SK-N-SH (cell line): ENCODE results near the gene TMEM97. TPM values are rescaled to one million over a fixed set of nuclear protein-coding genes. Genes with fewer than 3 reads are reported as not detected.

ENCODE experiments used
- CTCF ChIA-PET: fragments of 300-600, 350-600 bp; formaldehyde crosslinking; extraction: SDS; loops from one replicate; lab custom pipeline; 2021; lab: Yijun Ruan, JAX
- POLR2A ChIA-PET: fragments of 350-600 bp; sonication (Branson Sonifier 250); formaldehyde crosslinking; extraction: SDS; loops from one replicate; lab custom pipeline; 2020; ENCODE audit warnings: antibody characterized with exemption, inconsistent platforms; lab: Yijun Ruan, JAX
- DNase-seq: peaks from one replicate; pipeline ENCODE4 v3.0.0; 2012
- H2AFZ ChIP-seq: fragments of 200-600 bp; sonication (generic); 2 replicates; pipeline ENCODE4 v1.8.1; 2016; ENCODE audit warnings: antibody characterized with exemption, mild to moderate bottlenecking, low read depth
- H3F3A ChIP-seq: fragments of 200-600 bp; sonication (generic); replicated peaks from 2 replicates; pipeline ENCODE3; 2016; ENCODE audit warnings: antibody characterized with exemption, mild to moderate bottlenecking; ENCODE audit not compliant: insufficient read depth
- H3K27ac ChIP-seq, 2 experiments: fragments of 200-500 bp in 1 of 2; fragments of 200-600 bp in 1 of 2; sonication (Bioruptor generic) in 1 of 2; sonication (generic), shearing (Covaris generic) in 1 of 2; 2 replicates each; pipeline versions ENCODE4 v1.5.1 to v1.6.1; 2014 to 2016; ENCODE audit warnings: low read depth in 2 of 2, inconsistent platforms in 1 of 2, low read length in 1 of 2, mild to moderate bottlenecking in 1 of 2, mixed read lengths in 1 of 2
- H3K27me3 ChIP-seq: fragments of 200-600 bp; sonication (generic), shearing (Covaris generic); 2 replicates; pipeline ENCODE4 v1.6.1; 2016; ENCODE audit warnings: mixed run types; ENCODE audit not compliant: insufficient read depth
- H3K36me3 ChIP-seq, 2 experiments: fragments of 200-500 bp in 1 of 2; fragments of 200-600 bp in 1 of 2; sonication (Bioruptor generic) in 1 of 2; sonication (generic) in 1 of 2; replicated peaks in 1 of 2; 2 replicates each; pipeline versions ENCODE3 to v1.5.1; 2014 to 2016; ENCODE audit warnings: low read length in 1 of 2, mild to moderate bottlenecking in 1 of 2; ENCODE audit not compliant: insufficient read depth in 2 of 2, control insufficient read depth in 1 of 2
- H3K4me1 ChIP-seq, 2 experiments: fragments of 200-500 bp in 1 of 2; fragments of 200-600 bp in 1 of 2; sonication (Bioruptor generic) in 1 of 2; sonication (generic), shearing (Covaris generic) in 1 of 2; 2 replicates each; pipeline versions ENCODE4 v1.5.1 to v1.6.1; 2014 to 2016; ENCODE audit warnings: low read depth in 1 of 2, low read length in 1 of 2, mixed run types in 1 of 2; ENCODE audit not compliant: insufficient read depth in 2 of 2, control insufficient read depth in 1 of 2
- H3K4me2 ChIP-seq: fragments of 200-600 bp; sonication (generic), shearing (Covaris generic); 2 replicates; pipeline ENCODE4 v1.6.1; 2017; ENCODE audit warnings: mixed run types
- H3K4me3 ChIP-seq, 2 experiments: fragments of 200-500 bp in 1 of 2; fragments of 200-600 bp in 1 of 2; sonication (Bioruptor generic) in 1 of 2; sonication (generic), shearing (Covaris generic) in 1 of 2; 2 replicates each; pipeline versions ENCODE4 v1.5.1 to v1.8.1; 2014 to 2016; ENCODE audit warnings: low read depth in 2 of 2, inconsistent platforms in 1 of 2, low read length in 1 of 2, mild to moderate bottlenecking in 1 of 2, mixed read lengths in 1 of 2, moderate library complexity in 1 of 2
- H3K79me2 ChIP-seq: fragments of 200-600 bp; sonication (generic); 2 replicates; pipeline ENCODE4 v1.8.1; 2017; ENCODE audit warnings: mild to moderate bottlenecking; ENCODE audit not compliant: insufficient read depth
- H3K9ac ChIP-seq: fragments of 200-600 bp; sonication (generic); 2 replicates; pipeline ENCODE4 v1.6.1; 2017; ENCODE audit warnings: mixed run types
- H3K9me2 ChIP-seq: fragments of 200-600 bp; sonication (generic); 2 replicates; pipeline ENCODE4 v1.6.1; 2017; ENCODE audit warnings: mixed run types
- H3K9me3 ChIP-seq: fragments of 200-600 bp; sonication (generic); 2 replicates; pipeline ENCODE4 v1.6.1; 2017; ENCODE audit warnings: mixed run types, mild to moderate bottlenecking, moderate library complexity
- H4K20me1 ChIP-seq: fragments of 200-600 bp; sonication (generic); 2 replicates; pipeline ENCODE4 v1.6.1; 2017; ENCODE audit warnings: mild to moderate bottlenecking, mixed run types; ENCODE audit not compliant: insufficient read depth
- CHD2 ChIP-seq: fragments of 150-350 bp; IDR thresholded peaks from 2 replicates; pipeline ENCODE4 v1.6.1; 2018; ENCODE audit warnings: low read length; ENCODE audit not compliant: partially characterized antibody
- ELF1 ChIP-seq: IDR thresholded peaks from 2 replicates; pipeline ENCODE4 v1.4.0; 2012
- GABPA ChIP-seq: IDR thresholded peaks from 2 replicates; pipeline ENCODE4 v1.4.0; 2012; ENCODE audit warnings: low read depth, mild to moderate bottlenecking
- POLR2AphosphoS5 ChIP-seq: IDR thresholded peaks from 2 replicates; pipeline ENCODE4 v1.6.1; 2012; ENCODE audit warnings: low read depth, low read length
- RCOR1 ChIP-seq: fragments of 150-350 bp; IDR thresholded peaks from 2 replicates; pipeline ENCODE4 v1.6.1; 2017; ENCODE audit warnings: antibody characterized with exemption, low read length
- SIN3A ChIP-seq: IDR thresholded peaks from 2 replicates; pipeline ENCODE4 v1.6.1; 2012; ENCODE audit warnings: low read depth, mild to moderate bottlenecking, low read length, moderate library complexity, borderline replicate concordance
- SMC3 ChIP-seq: IDR thresholded peaks from 2 replicates; pipeline ENCODE4 v1.6.1; 2012; ENCODE audit warnings: low read depth, low read length, improper control_type of control experiment
- TAF1 ChIP-seq: IDR thresholded peaks from 2 replicates; pipeline ENCODE4 v1.6.1; 2012; ENCODE audit warnings: low read depth, mild to moderate bottlenecking, low read length, moderate library complexity, borderline replicate concordance
- TEAD4 ChIP-seq: IDR thresholded peaks from 2 replicates; pipeline ENCODE4 v1.4.0; 2012; ENCODE audit warnings: mild to moderate bottlenecking, borderline replicate concordance; ENCODE audit not compliant: insufficient read depth
- WGBS: methylation state at CpG from one replicate; pipeline ENCODE4 v1.1.6; 2017; ENCODE audit warnings: low lambda C conversion rate; 5-methylcytosine and 5-hydroxymethylcytosine counted together
- polyA plus RNA-seq, 3 experiments: library from polyadenylated mRNA; depleted of rRNA; stranded (reverse); fragments of >200 nt; gene quantifications; 2 replicates each; pipeline ENCODE4 v1.2.3, GENCODE V29; 2012
- TF ChIP-seq, protein P1 (sequence below): fragments of 200-600 bp; sonication (generic); IDR thresholded peaks from 2 replicates; pipeline ENCODE4 v1.6.1; 2017; ENCODE audit warnings: antibody characterized with exemption, mild to moderate bottlenecking, moderate library complexity
- TF ChIP-seq, protein P2 (sequence below): IDR thresholded peaks from 2 replicates; pipeline ENCODE4 v1.6.1; 2012; ENCODE audit warnings: mild to moderate bottlenecking, low read depth, low read length, moderate library complexity
- TF ChIP-seq, protein P3 (sequence below): IDR thresholded peaks from 2 replicates; pipeline ENCODE4; 2012
- TF ChIP-seq, protein P4 (sequence below): IDR thresholded peaks from 2 replicates; pipeline ENCODE4 v1.4.0; 2012; ENCODE audit warnings: low read depth, borderline replicate concordance
- TF ChIP-seq, protein P5 (sequence below): IDR thresholded peaks from 2 replicates; pipeline ENCODE4 v1.4.0; 2012; ENCODE audit warnings: low read depth, borderline replicate concordance

Gene TMEM97
- polyA plus RNA-seq, 1 of the 3 experiments (the other 2 are of a cell fraction) = 8.6 TPM

DNA sequence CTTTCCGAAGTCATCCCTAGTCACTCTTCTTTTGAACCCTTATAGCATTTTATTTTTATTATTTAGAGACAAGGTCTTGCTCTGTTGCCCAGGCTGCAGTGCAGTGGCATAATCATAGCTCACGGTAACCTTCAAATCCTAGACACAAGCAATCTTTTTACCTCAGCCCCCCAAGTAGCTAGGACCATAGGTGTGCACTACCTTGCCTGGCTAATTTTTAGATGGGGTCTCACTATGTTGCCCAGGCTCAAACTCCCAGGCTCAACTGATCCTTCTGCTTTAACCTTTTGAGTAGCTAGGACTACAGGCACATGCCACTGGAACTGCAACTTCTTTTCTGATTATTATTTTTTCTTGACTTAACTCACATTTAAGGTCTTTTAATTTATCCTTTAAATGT is 33.0 kb upstream of the TMEM97 start:
- 76% methylated on average over 2 of the region's 2 CpGs for WGBS
- Histone ChIP-seq H3K79me2 (no peaks in the 10 kb centered on the region), H3K27ac (no peak overlapping the region), H3K9ac (no peak overlapping the region), H3K4me2 (no peak overlapping the region), H3K4me1 (peaks cover 0 to 12% of the 10 kb centered on the region in 2 experiments; a peak in 2 of 4 replicates), H2AFZ (no peak overlapping the region), H3K27me3 (no peaks in the 10 kb centered on the region), H3K9me2 (no peaks in the 10 kb centered on the region), H4K20me1 (no peaks in the 10 kb centered on the region), H3K9me3 (no peaks in the 10 kb centered on the region), H3F3A (peaks cover 13% of the 10 kb centered on the region), H3K4me3 (no peak overlapping the region), H3K36me3 (no peaks in the 10 kb centered on the region)
- ChIA-PET CTCF (interaction anchor here (1.4 kb wide), 1 partner anchor 35 kb away, joined by 3 read pairs; no protein-coding TSS in a partner anchor), POLR2A (no interaction called here)
- no peak for DNase-seq
- TF ChIP-seq, protein P1, sequence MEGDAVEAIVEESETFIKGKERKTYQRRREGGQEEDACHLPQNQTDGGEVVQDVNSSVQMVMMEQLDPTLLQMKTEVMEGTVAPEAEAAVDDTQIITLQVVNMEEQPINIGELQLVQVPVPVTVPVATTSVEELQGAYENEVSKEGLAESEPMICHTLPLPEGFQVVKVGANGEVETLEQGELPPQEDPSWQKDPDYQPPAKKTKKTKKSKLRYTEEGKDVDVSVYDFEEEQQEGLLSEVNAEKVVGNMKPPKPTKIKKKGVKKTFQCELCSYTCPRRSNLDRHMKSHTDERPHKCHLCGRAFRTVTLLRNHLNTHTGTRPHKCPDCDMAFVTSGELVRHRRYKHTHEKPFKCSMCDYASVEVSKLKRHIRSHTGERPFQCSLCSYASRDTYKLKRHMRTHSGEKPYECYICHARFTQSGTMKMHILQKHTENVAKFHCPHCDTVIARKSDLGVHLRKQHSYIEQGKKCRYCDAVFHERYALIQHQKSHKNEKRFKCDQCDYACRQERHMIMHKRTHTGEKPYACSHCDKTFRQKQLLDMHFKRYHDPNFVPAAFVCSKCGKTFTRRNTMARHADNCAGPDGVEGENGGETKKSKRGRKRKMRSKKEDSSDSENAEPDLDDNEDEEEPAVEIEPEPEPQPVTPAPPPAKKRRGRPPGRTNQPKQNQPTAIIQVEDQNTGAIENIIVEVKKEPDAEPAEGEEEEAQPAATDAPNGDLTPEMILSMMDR = no peak
- TF ChIP-seq, protein P2, sequence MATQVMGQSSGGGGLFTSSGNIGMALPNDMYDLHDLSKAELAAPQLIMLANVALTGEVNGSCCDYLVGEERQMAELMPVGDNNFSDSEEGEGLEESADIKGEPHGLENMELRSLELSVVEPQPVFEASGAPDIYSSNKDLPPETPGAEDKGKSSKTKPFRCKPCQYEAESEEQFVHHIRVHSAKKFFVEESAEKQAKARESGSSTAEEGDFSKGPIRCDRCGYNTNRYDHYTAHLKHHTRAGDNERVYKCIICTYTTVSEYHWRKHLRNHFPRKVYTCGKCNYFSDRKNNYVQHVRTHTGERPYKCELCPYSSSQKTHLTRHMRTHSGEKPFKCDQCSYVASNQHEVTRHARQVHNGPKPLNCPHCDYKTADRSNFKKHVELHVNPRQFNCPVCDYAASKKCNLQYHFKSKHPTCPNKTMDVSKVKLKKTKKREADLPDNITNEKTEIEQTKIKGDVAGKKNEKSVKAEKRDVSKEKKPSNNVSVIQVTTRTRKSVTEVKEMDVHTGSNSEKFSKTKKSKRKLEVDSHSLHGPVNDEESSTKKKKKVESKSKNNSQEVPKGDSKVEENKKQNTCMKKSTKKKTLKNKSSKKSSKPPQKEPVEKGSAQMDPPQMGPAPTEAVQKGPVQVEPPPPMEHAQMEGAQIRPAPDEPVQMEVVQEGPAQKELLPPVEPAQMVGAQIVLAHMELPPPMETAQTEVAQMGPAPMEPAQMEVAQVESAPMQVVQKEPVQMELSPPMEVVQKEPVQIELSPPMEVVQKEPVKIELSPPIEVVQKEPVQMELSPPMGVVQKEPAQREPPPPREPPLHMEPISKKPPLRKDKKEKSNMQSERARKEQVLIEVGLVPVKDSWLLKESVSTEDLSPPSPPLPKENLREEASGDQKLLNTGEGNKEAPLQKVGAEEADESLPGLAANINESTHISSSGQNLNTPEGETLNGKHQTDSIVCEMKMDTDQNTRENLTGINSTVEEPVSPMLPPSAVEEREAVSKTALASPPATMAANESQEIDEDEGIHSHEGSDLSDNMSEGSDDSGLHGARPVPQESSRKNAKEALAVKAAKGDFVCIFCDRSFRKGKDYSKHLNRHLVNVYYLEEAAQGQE = no peak
- TF ChIP-seq, protein P3, sequence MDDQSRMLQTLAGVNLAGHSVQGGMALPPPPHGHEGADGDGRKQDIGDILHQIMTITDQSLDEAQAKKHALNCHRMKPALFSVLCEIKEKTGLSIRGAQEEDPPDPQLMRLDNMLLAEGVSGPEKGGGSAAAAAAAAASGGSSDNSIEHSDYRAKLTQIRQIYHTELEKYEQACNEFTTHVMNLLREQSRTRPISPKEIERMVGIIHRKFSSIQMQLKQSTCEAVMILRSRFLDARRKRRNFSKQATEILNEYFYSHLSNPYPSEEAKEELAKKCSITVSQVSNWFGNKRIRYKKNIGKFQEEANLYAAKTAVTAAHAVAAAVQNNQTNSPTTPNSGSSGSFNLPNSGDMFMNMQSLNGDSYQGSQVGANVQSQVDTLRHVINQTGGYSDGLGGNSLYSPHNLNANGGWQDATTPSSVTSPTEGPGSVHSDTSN = no peak
- TF ChIP-seq, protein P4, sequence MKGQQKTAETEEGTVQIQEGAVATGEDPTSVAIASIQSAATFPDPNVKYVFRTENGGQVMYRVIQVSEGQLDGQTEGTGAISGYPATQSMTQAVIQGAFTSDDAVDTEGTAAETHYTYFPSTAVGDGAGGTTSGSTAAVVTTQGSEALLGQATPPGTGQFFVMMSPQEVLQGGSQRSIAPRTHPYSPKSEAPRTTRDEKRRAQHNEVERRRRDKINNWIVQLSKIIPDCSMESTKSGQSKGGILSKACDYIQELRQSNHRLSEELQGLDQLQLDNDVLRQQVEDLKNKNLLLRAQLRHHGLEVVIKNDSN = no peak
- TF ChIP-seq SMC3 (no peak), ELF1 (no peak), CHD2 (no peak), TAF1 (no peak), SIN3A (no peak), RCOR1 (no peak), TEAD4 (no peak), GABPA (no peak), POLR2AphosphoS5 (no peak)
- TF ChIP-seq, protein P5, sequence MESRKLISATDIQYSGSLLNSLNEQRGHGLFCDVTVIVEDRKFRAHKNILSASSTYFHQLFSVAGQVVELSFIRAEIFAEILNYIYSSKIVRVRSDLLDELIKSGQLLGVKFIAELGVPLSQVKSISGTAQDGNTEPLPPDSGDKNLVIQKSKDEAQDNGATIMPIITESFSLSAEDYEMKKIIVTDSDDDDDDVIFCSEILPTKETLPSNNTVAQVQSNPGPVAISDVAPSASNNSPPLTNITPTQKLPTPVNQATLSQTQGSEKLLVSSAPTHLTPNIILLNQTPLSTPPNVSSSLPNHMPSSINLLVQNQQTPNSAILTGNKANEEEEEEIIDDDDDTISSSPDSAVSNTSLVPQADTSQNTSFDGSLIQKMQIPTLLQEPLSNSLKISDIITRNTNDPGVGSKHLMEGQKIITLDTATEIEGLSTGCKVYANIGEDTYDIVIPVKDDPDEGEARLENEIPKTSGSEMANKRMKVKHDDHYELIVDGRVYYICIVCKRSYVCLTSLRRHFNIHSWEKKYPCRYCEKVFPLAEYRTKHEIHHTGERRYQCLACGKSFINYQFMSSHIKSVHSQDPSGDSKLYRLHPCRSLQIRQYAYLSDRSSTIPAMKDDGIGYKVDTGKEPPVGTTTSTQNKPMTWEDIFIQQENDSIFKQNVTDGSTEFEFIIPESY = no peak
